EH (cell line): Measurements from ENCODE around the gene FGFRL1.

Source experiments
- DNase-seq: peaks from one replicate; pipeline ENCODE4 v3.0.0-alpha.2; 2015; ENCODE audit warnings: low read depth

Gene FGFRL1

GRCh38 chr4:1023075-1023640, 11.7 kb downstream of the FGFRL1 start:
- DNase-seq: no peak

GRCh38 chr4:1023895-1024740, 12.7 kb downstream of the FGFRL1 start:
- no peak for DNase-seq

DNA sequence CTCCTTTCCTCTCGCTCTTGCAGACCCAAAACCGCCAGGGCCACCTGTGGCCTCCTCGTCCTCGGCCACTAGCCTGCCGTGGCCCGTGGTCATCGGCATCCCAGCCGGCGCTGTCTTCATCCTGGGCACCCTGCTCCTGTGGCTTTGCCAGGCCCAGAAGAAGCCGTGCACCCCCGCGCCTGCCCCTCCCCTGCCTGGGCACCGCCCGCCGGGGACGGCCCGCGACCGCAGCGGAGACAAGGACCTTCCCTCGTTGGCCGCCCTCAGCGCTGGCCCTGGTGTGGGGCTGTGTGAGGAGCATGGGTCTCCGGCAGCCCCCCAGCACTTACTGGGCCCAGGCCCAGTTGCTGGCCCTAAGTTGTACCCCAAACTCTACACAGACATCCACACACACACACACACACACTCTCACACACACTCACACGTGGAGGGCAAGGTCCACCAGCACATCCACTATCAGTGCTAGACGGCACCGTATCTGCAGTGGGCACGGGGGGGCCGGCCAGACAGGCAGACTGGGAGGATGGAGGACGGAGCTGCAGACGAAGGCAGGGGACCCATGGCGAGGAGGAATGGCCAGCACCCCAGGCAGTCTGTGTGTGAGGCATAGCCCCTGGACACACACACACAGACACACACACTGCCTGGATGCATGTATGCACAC, 13.6 kb downstream of the FGFRL1 start:
- no peak for DNase-seq

- peak; percentile 29 for DNase-seq
Observed at GRCh38 chr4:1026115-1026514, 14.7 kb downstream of the FGFRL1 start.

GRCh38 chr4:1027219-1027914, 15.9 kb downstream of the FGFRL1 start:
- DNase-seq: no peak

DNA sequence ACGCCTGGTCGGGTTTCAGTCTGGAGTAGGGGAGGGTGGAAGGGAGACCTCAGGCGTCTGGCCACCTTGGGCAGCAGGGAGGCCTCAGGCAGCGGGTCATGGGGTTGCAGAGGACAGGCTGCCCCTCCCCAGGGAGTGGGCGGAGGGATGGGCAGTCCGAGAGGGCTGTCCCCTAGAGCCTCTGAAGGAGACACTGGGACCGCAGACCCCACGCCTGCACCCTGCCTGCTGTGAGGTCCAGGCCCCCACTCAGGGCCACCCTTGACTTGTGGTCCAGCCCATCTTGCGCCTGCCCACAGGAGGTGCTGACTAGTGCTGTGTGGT, 16.5 kb downstream of the FGFRL1 start:
- DNase-seq: no peak

- DNase-seq: no peak
Observed at GRCh38 chr4:1028574-1029220, 17.3 kb downstream of the FGFRL1 start.

GRCh38 chr4:1029529-1029928, 18.1 kb downstream of the FGFRL1 start:
- DNase-seq: no peak

- DNase-seq: no peak
Observed at GRCh38 chr4:1030031-1030430, 18.6 kb downstream of the FGFRL1 start.

- DNase-seq: no peak
Observed at GRCh38 chr4:1030559-1030958, 19.1 kb downstream of the FGFRL1 start.

- no peak for DNase-seq
Observed at GRCh38 chr4:1031346-1031745, 19.9 kb downstream of the FGFRL1 start.

- DNase-seq: no peak
Observed at GRCh38 chr4:1031956-1032795, 20.8 kb downstream of the FGFRL1 start.

- DNase-seq: no peak
Observed at GRCh38 chr4:1032861-1033260, 21.4 kb downstream of the FGFRL1 start.

GRCh38 chr4:1033840-1034551, 22.6 kb downstream of the FGFRL1 start:
- DNase-seq: peak; percentile 70

DNA sequence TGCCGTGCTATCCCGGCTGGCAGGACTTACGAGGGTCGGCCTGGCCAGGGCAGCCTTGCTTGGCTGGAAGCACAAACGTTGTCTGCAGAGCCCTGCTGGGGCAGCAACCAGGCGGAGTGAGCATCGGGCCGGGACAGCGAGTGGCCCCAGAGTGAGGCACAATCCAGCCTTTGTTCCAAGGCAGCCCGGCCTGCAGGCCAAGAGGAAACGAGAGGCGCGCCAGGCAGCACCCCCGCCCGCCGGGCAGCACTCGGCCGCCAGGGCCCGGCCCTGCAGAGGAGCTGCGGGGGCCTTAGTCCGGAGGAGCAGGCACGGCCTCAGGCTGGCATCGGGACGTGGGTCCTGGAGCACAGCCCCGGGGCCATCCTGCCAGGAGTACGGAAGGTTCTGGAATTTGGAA, 24.1 kb downstream of the FGFRL1 start:
- no peak for DNase-seq

GRCh38 chr4:1036095-1036494, 24.7 kb downstream of the FGFRL1 start:
- no peak for DNase-seq

DNA sequence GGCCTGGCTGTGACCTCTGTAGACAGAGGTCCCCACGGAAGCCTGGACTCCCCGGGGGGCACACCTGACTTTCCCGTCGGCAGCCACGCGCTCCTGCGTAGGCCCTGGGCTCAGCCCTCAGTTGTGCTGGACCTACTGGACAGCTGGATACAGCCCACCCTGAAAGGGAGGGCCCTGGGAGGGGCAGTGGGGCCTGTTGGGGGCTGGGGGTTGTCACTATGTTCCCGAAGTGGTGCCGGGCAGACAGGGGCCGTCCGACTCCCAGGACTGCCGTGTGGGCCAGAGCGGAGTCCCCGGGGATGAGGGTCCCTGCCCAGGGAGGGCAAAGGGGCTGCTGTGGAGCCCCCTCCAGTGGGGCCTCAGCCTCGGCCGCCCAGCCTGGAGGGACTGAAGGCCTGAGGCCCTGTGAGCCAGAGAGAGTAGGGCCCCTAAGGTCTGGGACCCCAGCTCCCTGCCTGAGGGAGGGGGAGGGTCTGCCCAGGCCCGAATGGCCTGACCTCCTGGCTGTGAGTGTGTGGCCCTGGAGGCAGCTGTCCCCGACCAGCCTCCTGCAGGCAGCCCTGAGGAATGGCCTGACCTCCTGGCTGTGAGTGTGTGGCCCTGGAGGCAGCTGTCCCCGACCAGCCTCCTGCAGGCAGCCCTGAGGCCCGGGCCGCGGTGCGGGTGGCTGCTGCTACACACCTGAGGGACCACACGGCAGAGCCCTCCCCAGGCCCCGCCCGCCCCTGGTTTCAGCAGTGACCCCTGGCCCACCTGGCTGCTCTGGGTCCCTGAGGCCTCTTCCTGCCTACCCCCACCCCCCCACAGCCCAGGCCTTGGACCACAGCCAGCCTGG, 25.8 kb downstream of the FGFRL1 start:
- DNase-seq: no peak

- DNase-seq: no peak
Observed at GRCh38 chr4:1038948-1039492, 27.6 kb downstream of the FGFRL1 start.
